Activated CD8-positive, alpha-beta memory T cell treated with anti-CD3 and anti-CD28 coated beads for 1 hour (primary cell): ENCODE data around the gene LRRC31.

Source experiments
- DNase-seq, 2 donors: peaks; one replicate each; pipeline ENCODE4 v3.0.0-alpha.2; 2020; ENCODE audit warnings: low read depth in 1 of 2; ENCODE audit errors: extremely low read depth in 1 of 2

LRRC31 gene

GRCh38 chr3:169869484-169870220 is at the start of gene LRRC31:
Gene LRRC31 (minus strand): TSS chr3:169869935. CDS start chr3:169869807, 128 bp downstream.
- DNase-seq: no peak

- DNase-seq: no peak
Observed at GRCh38 chr3:169914321-169914720, 44.6 kb upstream of the LRRC31 start.

- no peak for DNase-seq
Observed at GRCh38 chr3:169913323-169913722, 43.6 kb upstream of the LRRC31 start.

- DNase-seq: no peak
Observed at GRCh38 chr3:169911272-169911671, 41.5 kb upstream of the LRRC31 start, which contains the start of gene SAMD7. Gene SAMD7 (plus strand): TSS chr3:169911572. CDS start chr3:169919499, 7,927 bp downstream.

GRCh38 chr3:169907944-169908343 is 38.2 kb upstream of the LRRC31 start:
- DNase-seq: no peak

GRCh38 chr3:169907476-169907875 is 37.7 kb upstream of the LRRC31 start:
- DNase-seq: no peak

- DNase-seq: no peak
Observed at GRCh38 chr3:169905404-169905803, 35.7 kb upstream of the LRRC31 start.

GRCh38 chr3:169901453-169901852 is 31.7 kb upstream of the LRRC31 start:
- no peak for DNase-seq

GRCh38 chr3:169897284-169897683 is 27.5 kb upstream of the LRRC31 start:
- no peak for DNase-seq

- DNase-seq: no peak
Observed at GRCh38 chr3:169895072-169895471, 25.3 kb upstream of the LRRC31 start.

- DNase-seq: no peak
Observed at GRCh38 chr3:169894110-169894509, 24.4 kb upstream of the LRRC31 start.

- no peak for DNase-seq
Observed at GRCh38 chr3:169891886-169892285, 22.2 kb upstream of the LRRC31 start.

- no peak for DNase-seq
Observed at GRCh38 chr3:169886671-169887070, 16.9 kb upstream of the LRRC31 start.

- no peak for DNase-seq
Observed at GRCh38 chr3:169880576-169881250, 11.0 kb upstream of the LRRC31 start.

GRCh38 chr3:169879845-169880575 is 10.3 kb upstream of the LRRC31 start:
- no peak for DNase-seq

GRCh38 chr3:169879013-169879557 is 9.3 kb upstream of the LRRC31 start:
- DNase-seq: no peak

- DNase-seq: no peak
Observed at GRCh38 chr3:169871129-169871886, 1.6 kb upstream of the LRRC31 start.

- no peak for DNase-seq
Observed at GRCh38 chr3:169868369-169868768, 1.4 kb downstream of the LRRC31 start.

- no peak for DNase-seq
Observed at GRCh38 chr3:169867584-169868210, 2.0 kb downstream of the LRRC31 start.

- DNase-seq: no peak
Observed at GRCh38 chr3:169865176-169865767, 4.5 kb downstream of the LRRC31 start.
